T-cell (primary cell): ENCODE measurements around the gene WBP11. TPM values are rescaled to one million over a fixed set of nuclear protein-coding genes. Genes with fewer than 3 reads are reported as not detected.

ENCODE experiments used
- ATAC-seq, 4 experiments: fragments of 200-7000 bp in 3 of 4; fragments of 150-1000 bp in 1 of 4; cut with Tn5 transposase; replicated peaks in 1 of 4; 1 replicate in 3 of 4; 2 replicates in 1 of 4; pipeline ENCODE4 v1.10.0; 2021; ENCODE audit warnings: moderate library complexity in 3 of 4, mild to moderate bottlenecking in 2 of 4, moderate number of reproducible peaks in 1 of 4
- CTCF ChIA-PET, 2 donors: fragments of 300-600 bp; sonication (Branson Sonifier 250); formaldehyde crosslinking; loops; one replicate each; lab custom pipeline; 2022; ENCODE audit warnings: antibody characterized with exemption in 2 of 2; lab: Charles Lee
- POLR2A ChIA-PET, 2 donors: fragments of 300-600 bp; sonication (Branson Sonifier 250); formaldehyde crosslinking; loops; one replicate each; lab custom pipeline; 2022; ENCODE audit warnings: antibody characterized with exemption in 2 of 2; lab: Charles Lee
- DNase-seq, 35 experiments: peaks; one replicate each; pipeline versions ENCODE4 v3.0.0 to v3.0.0-alpha.2; 2013 to 2023
- H3K27ac ChIP-seq: one replicate; pipeline ENCODE4 v1.5.1; 2013; ENCODE audit warnings: low read length
- H3K27me3 ChIP-seq, 2 experiments: replicated peaks in 1 of 2; 1 replicate in 1 of 2; 2 replicates in 1 of 2; pipeline versions ENCODE4 v1.6.1 to v1.7.0; 2013; ENCODE audit warnings: low read length in 1 of 2, mixed read lengths in 1 of 2; ENCODE audit not compliant: control insufficient read depth in 2 of 2, insufficient read depth in 2 of 2; ENCODE audit errors: extremely low read depth in 1 of 2
- H3K36me3 ChIP-seq, 2 donors: 1 replicate in 1 of 2; 2 replicates in 1 of 2; pipeline versions ENCODE4 v1.6.1 to v1.7.0; 2013; ENCODE audit warnings: low read length in 1 of 2; ENCODE audit not compliant: control insufficient read depth in 2 of 2, insufficient read depth in 1 of 2; ENCODE audit errors: extremely low read depth in 1 of 2
- H3K4me1 ChIP-seq, 2 experiments: 1 replicate in 1 of 2; 2 replicates in 1 of 2; pipeline versions ENCODE4 v1.6.1 to v1.7.0; 2013; ENCODE audit warnings: low read length in 2 of 2, mixed read lengths in 1 of 2; ENCODE audit not compliant: insufficient read depth in 2 of 2, control insufficient read depth in 1 of 2; ENCODE audit errors: extremely low read depth in 1 of 2
- H3K4me3 ChIP-seq, 2 donors: 1 replicate in 1 of 2; 2 replicates in 1 of 2; pipeline versions ENCODE4 v1.5.1 to v1.7.0; 2013; ENCODE audit warnings: mild to moderate bottlenecking in 2 of 2, low read length in 1 of 2, moderate library complexity in 1 of 2; ENCODE audit not compliant: control insufficient read depth in 1 of 2; ENCODE audit errors: extremely low read depth in 1 of 2
- H3K9me3 ChIP-seq: 2 replicates; pipeline ENCODE4 v1.7.0; 2013
- H3K27ac Mint-ChIP-seq, 2 donors: one replicate each; pipeline ENCODE4 v1.8.0; 2020 to 2021; ENCODE audit warnings: mild to moderate bottlenecking in 2 of 2, mixed read lengths in 2 of 2
- H3K27me3 Mint-ChIP-seq, 2 donors: one replicate each; pipeline ENCODE4 v1.8.0; 2021 to 2022; ENCODE audit warnings: mixed read lengths in 2 of 2
- H3K36me3 Mint-ChIP-seq: one replicate; pipeline ENCODE4 v1.8.0; 2021; ENCODE audit warnings: mixed read lengths
- H3K4me1 Mint-ChIP-seq, 3 donors: one replicate each; pipeline ENCODE4 v1.8.0; 2020 to 2022; ENCODE audit warnings: mixed read lengths in 3 of 3, mild to moderate bottlenecking in 1 of 3
- H3K4me3 Mint-ChIP-seq, 3 donors: one replicate each; pipeline ENCODE4 v1.8.0; 2020 to 2022; ENCODE audit warnings: mild to moderate bottlenecking in 3 of 3, mixed read lengths in 3 of 3, moderate library complexity in 3 of 3
- H3K9me3 Mint-ChIP-seq, 3 donors: one replicate each; pipeline ENCODE4 v1.8.0; 2020 to 2022; ENCODE audit warnings: mixed read lengths in 3 of 3
- WGBS: methylation state at CpG from one replicate; pipeline ENCODE4 v1.1.5; 2013; ENCODE audit warnings: missing lambda C conversion rate; ENCODE audit not compliant: insufficient coverage; 5-methylcytosine and 5-hydroxymethylcytosine counted together
- total RNA-seq, 35 experiments: library from RNA in 6 of 35; stranded (reverse) in 6 of 35; fragments of 120-200 nt in 1 of 35; gene quantifications; one replicate each; pipeline versions ENCODE4 v1.2.1 to v1.2.4 and lab custom pipeline; 2013 to 2026

WBP11 gene
- total RNA-seq, 5 donors from 2014 or later (not counting 1 experiment from before 2014, with no cell fraction given) = 72.6 to 122 (median 80.6) TPM

- Histone ChIP-seq H3K9me3 (peaks cover 3% of the 10 kb centered on the region), H3K27me3 (no peaks in the 10 kb centered on the region), H3K4me3 (peak overlapping the region; percentile 81 to 96), H3K27ac (peak overlapping the region; percentile 95), H3K36me3 (peaks cover 3 to 15% of the 10 kb centered on the region in 2 donors), H3K4me1 (peaks cover 11 to 41% of the 10 kb centered on the region in 2 experiments)
- H3K27ac Mint-ChIP-seq = peak overlapping the region; percentile 99
- peaks cover 34% of the 10 kb centered on the region for H3K36me3 Mint-ChIP-seq
- POLR2A ChIA-PET = interaction anchor here (0.7 to 8.3 kb wide), 18 partner anchors 12 to 405 kb away, joined by 3 to 121 read pairs (median 6); partner anchors contain the start of genes ATF7IP (in 2 of the 2), C12orf60 (in 2 of the 2), WBP11 (in 2 of the 2) and ARHGDIB (in 1 of the 2)
- under 1% methylated on average over 38 of the region's 38 CpGs for WGBS
- H3K4me3 Mint-ChIP-seq = peak overlapping the region; percentile 91 to 99 (median 99)
- DNase-seq = peak; percentile 74 to 94 (median 86)
- ATAC-seq = peak; percentile 60 to 65 (median 62)
- no peaks in the 10 kb centered on the region for H3K27me3 Mint-ChIP-seq
- H3K4me1 Mint-ChIP-seq = peaks cover 62 to 73% (median 63%) of the 10 kb centered on the region in 3 donors
- H3K9me3 Mint-ChIP-seq = peaks cover 8 to 17% (median 15%) of the 10 kb centered on the region in 3 donors
- CTCF ChIA-PET = interaction anchor here (0.5 to 9.8 kb wide), 14 partner anchors 8 to 405 kb away, joined by 3 to 122 read pairs (median 5); partner anchors contain the start of genes ARHGDIB (in 1 of the 2), ATF7IP (in 1 of the 2), C12orf60 (in 1 of the 2) and WBP11 (in 1 of the 2)
Measured at GRCh38 chr12:14769969-14770495, 33.2 kb downstream of the WBP11 start.

- WGBS = 0% methylated on average over 10 of the region's 26 CpGs
- no peak for ATAC-seq
- peaks cover 58 to 68% (median 60%) of the 10 kb centered on the region in 3 donors for H3K4me1 Mint-ChIP-seq
Measured at GRCh38 chr12:14769466-14769968, 33.8 kb downstream of the WBP11 start.

GRCh38 chr12:14768823-14769405 is 34.4 kb downstream of the WBP11 start:
- H3K9me3 Mint-ChIP-seq = peaks cover 8 to 17% (median 15%) of the 10 kb centered on the region in 3 donors
- no peak for ATAC-seq
- POLR2A ChIA-PET = interaction anchor here (1.3 to 8.3 kb wide), 7 partner anchors 31 to 403 kb away, joined by 3 to 121 read pairs (median 5); partner anchors contain the start of genes ATF7IP (in 1 of the 2), C12orf60 (in 1 of the 2) and WBP11 (in 1 of the 2)
- Histone ChIP-seq H3K4me1 (peaks cover 9 to 33% of the 10 kb centered on the region in 2 experiments), H3K4me3 (peak overlapping the region; percentile 81 to 96), H3K9me3 (peaks cover 3% of the 10 kb centered on the region), H3K27me3 (no peaks in the 10 kb centered on the region), H3K27ac (peak overlapping the region; percentile 95), H3K36me3 (peaks cover 3 to 17% of the 10 kb centered on the region in 2 donors)
- CTCF ChIA-PET = interaction anchor here (0.7 to 9.8 kb wide), 8 partner anchors 21 to 816 kb away, joined by 3 to 122 read pairs (median 5); partner anchors contain the start of genes ARHGDIB (in 1 of the 2), C12orf60 (in 1 of the 2) and WBP11 (in 1 of the 2)
- peaks cover 52 to 63% (median 55%) of the 10 kb centered on the region in 3 donors for H3K4me1 Mint-ChIP-seq
- peak overlapping the region; percentile 91 to 99 (median 99) for H3K4me3 Mint-ChIP-seq
- DNase-seq = peak in 15 of 35 experiments; percentile 3 to 46 (median 14)
- H3K27me3 Mint-ChIP-seq = no peaks in the 10 kb centered on the region
- H3K36me3 Mint-ChIP-seq = peaks cover 41% of the 10 kb centered on the region
- 41% methylated on average over 9 of the region's 16 CpGs for WGBS
- H3K27ac Mint-ChIP-seq = peak overlapping the region; percentile 99

More at GRCh38 chr12:14769466-14769968, 33.8 kb downstream of the WBP11 start:
- ChIA-PET POLR2A (interaction anchor here (1.0 to 8.3 kb wide), 14 partner anchors 13 to 404 kb away, joined by 3 to 121 read pairs (median 6); partner anchors contain the start of genes C12orf60 (in 2 of the 2), WBP11 (in 2 of the 2), ARHGDIB (in 1 of the 2) and ATF7IP (in 1 of the 2)), CTCF (interaction anchor here (0.5 to 9.8 kb wide), 11 partner anchors 20 to 353 kb away, joined by 3 to 122 read pairs (median 5); partner anchors contain the start of genes ARHGDIB (in 1 of the 2), C12orf60 (in 1 of the 2) and WBP11 (in 1 of the 2))
- peaks cover 9 to 36% of the 10 kb centered on the region in 2 experiments for H3K4me1 ChIP-seq
- H3K9me3 ChIP-seq = peaks cover 3% of the 10 kb centered on the region
- Mint-ChIP-seq H3K27me3 (no peaks in the 10 kb centered on the region), H3K4me3 (peak overlapping the region; percentile 91 to 99 (median 99)), H3K36me3 (peaks cover 39% of the 10 kb centered on the region), H3K27ac (peak overlapping the region; percentile 99), H3K9me3 (peaks cover 8 to 17% (median 15%) of the 10 kb centered on the region in 3 donors)
- peak overlapping the region; percentile 95 for H3K27ac ChIP-seq
- no peaks in the 10 kb centered on the region for H3K27me3 ChIP-seq
- peaks cover 3 to 17% of the 10 kb centered on the region in 2 donors for H3K36me3 ChIP-seq
- H3K4me3 ChIP-seq = peak overlapping the region; percentile 81 to 96
- peak in 3 of 35 experiments; percentile 8 to 25 (median 15) for DNase-seq

- no peak for DNase-seq
- Histone ChIP-seq H3K27ac (no peak overlapping the region), H3K4me3 (peak overlapping the region in 1 of 2 donors; percentile 23), H3K9me3 (peaks cover 3% of the 10 kb centered on the region), H3K36me3 (peaks cover 3 to 17% of the 10 kb centered on the region in 2 donors), H3K27me3 (no peaks in the 10 kb centered on the region), H3K4me1 (peaks cover 5 to 26% of the 10 kb centered on the region in 2 experiments)
- ChIA-PET POLR2A (no interaction called here), CTCF (no interaction called here)
- Mint-ChIP-seq H3K4me1 (peaks cover 45 to 57% (median 46%) of the 10 kb centered on the region in 3 donors), H3K27ac (peak overlapping the region in 1 of 2 donors; percentile 58), H3K4me3 (peak overlapping the region in 1 of 3 donors; percentile 99), H3K27me3 (no peaks in the 10 kb centered on the region), H3K36me3 (peaks cover 46% of the 10 kb centered on the region), H3K9me3 (peaks cover 8 to 17% (median 15%) of the 10 kb centered on the region in 3 donors)
- no peak for ATAC-seq
- WGBS = no CpG with 5 or more reads among the region's 1 CpG
Measured at GRCh38 chr12:14767617-14768016, 35.7 kb downstream of the WBP11 start.

GRCh38 chr12:14766649-14767215 is 36.5 kb downstream of the WBP11 start:
- Mint-ChIP-seq H3K27ac (peak overlapping the region in 1 of 2 donors; percentile 65), H3K4me1 (peaks cover 36 to 58% (median 43%) of the 10 kb centered on the region in 3 donors), H3K4me3 (peak overlapping the region in 2 of 3 donors; percentile 22 to 41), H3K9me3 (peaks cover 8 to 24% (median 19%) of the 10 kb centered on the region in 3 donors), H3K27me3 (no peaks in the 10 kb centered on the region), H3K36me3 (peaks cover 55% of the 10 kb centered on the region)
- H3K27ac ChIP-seq = no peak overlapping the region
- H3K36me3 ChIP-seq = peaks cover 3 to 17% of the 10 kb centered on the region in 2 donors
- ChIA-PET POLR2A (no interaction called here), CTCF (interaction anchor here in 1 of 2 donors (0.6 kb wide), 2 partner anchors 36 to 404 kb away, joined by 3 to 13 read pairs; no protein-coding TSS in a partner anchor)
- H3K4me3 ChIP-seq = no peak overlapping the region
- H3K27me3 ChIP-seq = no peaks in the 10 kb centered on the region
- H3K9me3 ChIP-seq = peaks cover 3% of the 10 kb centered on the region
- no peak for DNase-seq
- WGBS = no CpG with 5 or more reads among the region's 3 CpGs
- peaks cover 2 to 20% of the 10 kb centered on the region in 2 experiments for H3K4me1 ChIP-seq
- no peak for ATAC-seq
